OCI-LY1 (cell line): Measurements from ENCODE around the gene PRPH.
A peak's percentile ranks its signal among the peaks of the same experiment; 100 is the strongest.

Experiments used
- EZH2 ChIP-seq: fragments of 200-600 bp; sonication (generic), shearing (Covaris generic); IDR thresholded peaks from 2 replicates; pipeline ENCODE4 v1.8.0; 2017; ENCODE audit warnings: borderline replicate concordance, mixed run types, mild to moderate bottlenecking, antibody characterized with exemption, low read length, moderate library complexity, mixed read lengths
- TF ChIP-seq, protein P1 (sequence below): fragments of 200-600 bp; sonication (generic), shearing (Covaris generic); IDR thresholded peaks from 2 replicates; pipeline ENCODE4 v1.5.1; 2017; ENCODE audit warnings: mild to moderate bottlenecking, antibody characterized with exemption, low read length, moderate library complexity, mixed read lengths

- TF ChIP-seq, protein P1, sequence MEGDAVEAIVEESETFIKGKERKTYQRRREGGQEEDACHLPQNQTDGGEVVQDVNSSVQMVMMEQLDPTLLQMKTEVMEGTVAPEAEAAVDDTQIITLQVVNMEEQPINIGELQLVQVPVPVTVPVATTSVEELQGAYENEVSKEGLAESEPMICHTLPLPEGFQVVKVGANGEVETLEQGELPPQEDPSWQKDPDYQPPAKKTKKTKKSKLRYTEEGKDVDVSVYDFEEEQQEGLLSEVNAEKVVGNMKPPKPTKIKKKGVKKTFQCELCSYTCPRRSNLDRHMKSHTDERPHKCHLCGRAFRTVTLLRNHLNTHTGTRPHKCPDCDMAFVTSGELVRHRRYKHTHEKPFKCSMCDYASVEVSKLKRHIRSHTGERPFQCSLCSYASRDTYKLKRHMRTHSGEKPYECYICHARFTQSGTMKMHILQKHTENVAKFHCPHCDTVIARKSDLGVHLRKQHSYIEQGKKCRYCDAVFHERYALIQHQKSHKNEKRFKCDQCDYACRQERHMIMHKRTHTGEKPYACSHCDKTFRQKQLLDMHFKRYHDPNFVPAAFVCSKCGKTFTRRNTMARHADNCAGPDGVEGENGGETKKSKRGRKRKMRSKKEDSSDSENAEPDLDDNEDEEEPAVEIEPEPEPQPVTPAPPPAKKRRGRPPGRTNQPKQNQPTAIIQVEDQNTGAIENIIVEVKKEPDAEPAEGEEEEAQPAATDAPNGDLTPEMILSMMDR, result peak; percentile 96
- no peak for TF ChIP-seq EZH2
Observed at GRCh38 chr12:49347311-49348193, 52.6 kb downstream of the PRPH start.
